Measurements from ENCODE around the gene NMNAT3. TPM values are rescaled to one million over a fixed set of nuclear protein-coding genes. Genes with fewer than 3 reads are reported as not detected.

Gene NMNAT3
- total and polyA plus RNA-seq, 8 donors, result 3.6 to 24.9 (median 7.0) TPM

DNA sequence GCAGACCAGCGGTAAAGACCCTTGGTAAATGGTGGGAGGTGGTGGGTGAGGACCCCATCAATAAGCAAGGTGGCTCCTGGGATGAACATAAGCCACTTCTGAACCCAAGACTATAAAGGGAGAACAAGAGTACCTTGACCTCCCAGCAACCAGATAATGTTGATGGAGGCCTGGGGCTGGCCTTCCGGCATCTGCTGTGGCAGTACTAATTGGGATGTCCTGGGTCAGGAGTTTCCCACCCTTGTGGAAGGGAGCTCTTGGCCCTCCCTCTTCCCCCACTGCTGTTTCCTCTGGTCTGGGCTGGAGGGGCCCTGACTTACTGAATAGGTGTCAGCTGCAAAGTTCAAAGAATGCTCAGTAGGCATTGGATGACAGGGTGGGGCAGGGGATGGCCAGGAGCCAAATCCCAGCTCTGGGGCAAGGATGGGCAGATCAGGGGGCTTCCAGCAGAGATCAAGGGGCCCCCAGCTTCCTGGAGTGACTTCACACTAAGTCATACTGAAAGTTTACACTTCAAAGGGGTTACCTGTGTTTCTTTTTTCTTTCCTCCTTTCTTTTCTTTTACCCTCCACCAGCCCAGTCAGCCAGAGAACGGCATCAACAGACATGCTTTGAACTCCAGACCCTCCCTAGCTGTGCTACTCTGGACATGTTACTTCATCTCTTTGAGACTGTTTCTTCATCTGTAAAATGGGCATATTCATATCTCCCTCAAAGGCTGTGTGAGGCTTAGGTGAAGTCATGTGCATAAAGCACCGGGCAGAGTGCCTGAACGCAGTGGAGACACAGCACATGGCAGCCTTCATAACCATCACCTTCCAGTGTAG lies 139.8 kb downstream of the NMNAT3 start:
- no peak overlapping the region for H3K4me3 ChIP-seq
- peaks cover 26 to 65% (median 58%) of the 10 kb centered on the region in 4 donors for H3K4me1 ChIP-seq
- H3K36me3 ChIP-seq, result no peaks in the 10 kb centered on the region
- DNase-seq, result peak in 1 of 2 donors; percentile 16
- intact Hi-C loops (cut with DNase I; ENCODE audit: low total_unique reads), result no loop called here
- H3K27me3 ChIP-seq, result peaks cover 0 to 20% (median 10%) of the 10 kb centered on the region in 3 donors
- TF ChIP-seq EP300 (IDR thresholded peaks at IDR 0.05), result no peak
- TF ChIP-seq POLR2AphosphoS5 (IDR thresholded peaks at IDR 0.05), result no peak
- TF ChIP-seq POLR2A (IDR thresholded peaks at IDR 0.05), result no peak
- TF ChIP-seq, protein P1, sequence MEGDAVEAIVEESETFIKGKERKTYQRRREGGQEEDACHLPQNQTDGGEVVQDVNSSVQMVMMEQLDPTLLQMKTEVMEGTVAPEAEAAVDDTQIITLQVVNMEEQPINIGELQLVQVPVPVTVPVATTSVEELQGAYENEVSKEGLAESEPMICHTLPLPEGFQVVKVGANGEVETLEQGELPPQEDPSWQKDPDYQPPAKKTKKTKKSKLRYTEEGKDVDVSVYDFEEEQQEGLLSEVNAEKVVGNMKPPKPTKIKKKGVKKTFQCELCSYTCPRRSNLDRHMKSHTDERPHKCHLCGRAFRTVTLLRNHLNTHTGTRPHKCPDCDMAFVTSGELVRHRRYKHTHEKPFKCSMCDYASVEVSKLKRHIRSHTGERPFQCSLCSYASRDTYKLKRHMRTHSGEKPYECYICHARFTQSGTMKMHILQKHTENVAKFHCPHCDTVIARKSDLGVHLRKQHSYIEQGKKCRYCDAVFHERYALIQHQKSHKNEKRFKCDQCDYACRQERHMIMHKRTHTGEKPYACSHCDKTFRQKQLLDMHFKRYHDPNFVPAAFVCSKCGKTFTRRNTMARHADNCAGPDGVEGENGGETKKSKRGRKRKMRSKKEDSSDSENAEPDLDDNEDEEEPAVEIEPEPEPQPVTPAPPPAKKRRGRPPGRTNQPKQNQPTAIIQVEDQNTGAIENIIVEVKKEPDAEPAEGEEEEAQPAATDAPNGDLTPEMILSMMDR (IDR thresholded peaks at IDR 0.05), result no peak
- 83 to 94% (median 89%) methylated on average over 5 of the region's 5 CpGs for WGBS, 5 donors
- peak overlapping the region in 3 of 5 donors; percentile 60 to 88 (median 81) for H3K27ac ChIP-seq
- H3K9me3 ChIP-seq, result no peaks in the 10 kb centered on the region

DNA sequence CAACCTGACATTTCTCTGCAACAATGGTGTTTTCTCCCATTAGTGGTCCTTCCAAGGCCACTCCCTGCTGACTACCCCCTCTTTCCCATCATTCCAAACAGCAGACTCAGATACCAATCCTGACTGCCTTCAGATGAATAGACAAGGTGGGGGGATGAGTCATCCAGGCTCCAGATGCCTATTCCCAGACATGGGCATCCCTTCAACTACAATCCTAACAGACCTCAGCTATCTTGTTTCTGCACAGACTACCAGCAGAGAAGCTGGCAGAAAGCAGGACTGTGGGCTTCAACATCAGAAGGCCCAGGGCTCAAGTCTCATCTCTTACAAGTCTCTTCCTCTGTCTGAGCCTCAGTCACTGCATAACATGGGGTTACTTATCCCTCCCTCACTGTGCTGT lies 140.4 kb downstream of the NMNAT3 start:
- H3K9me3 ChIP-seq, result no peaks in the 10 kb centered on the region
- DNase-seq, result no peak
- H3K27ac ChIP-seq, result peak overlapping the region in 2 of 5 donors; percentile 81 to 88
- TF ChIP-seq POLR2AphosphoS5 (IDR thresholded peaks at IDR 0.05) (no peak), EP300 (IDR thresholded peaks at IDR 0.05) (no peak), POLR2A (IDR thresholded peaks at IDR 0.05) (no peak)
- TF ChIP-seq, protein P1 (IDR thresholded peaks at IDR 0.05), result no peak
- H3K27me3 ChIP-seq, result peaks cover 0 to 20% (median 10%) of the 10 kb centered on the region in 3 donors
- H3K4me1 ChIP-seq, result peaks cover 27 to 65% (median 60%) of the 10 kb centered on the region in 4 donors
- no peak overlapping the region for H3K4me3 ChIP-seq
- no peaks in the 10 kb centered on the region for H3K36me3 ChIP-seq
- intact Hi-C loops (cut with DNase I; ENCODE audit: low total_unique reads), result no loop called here

DNA sequence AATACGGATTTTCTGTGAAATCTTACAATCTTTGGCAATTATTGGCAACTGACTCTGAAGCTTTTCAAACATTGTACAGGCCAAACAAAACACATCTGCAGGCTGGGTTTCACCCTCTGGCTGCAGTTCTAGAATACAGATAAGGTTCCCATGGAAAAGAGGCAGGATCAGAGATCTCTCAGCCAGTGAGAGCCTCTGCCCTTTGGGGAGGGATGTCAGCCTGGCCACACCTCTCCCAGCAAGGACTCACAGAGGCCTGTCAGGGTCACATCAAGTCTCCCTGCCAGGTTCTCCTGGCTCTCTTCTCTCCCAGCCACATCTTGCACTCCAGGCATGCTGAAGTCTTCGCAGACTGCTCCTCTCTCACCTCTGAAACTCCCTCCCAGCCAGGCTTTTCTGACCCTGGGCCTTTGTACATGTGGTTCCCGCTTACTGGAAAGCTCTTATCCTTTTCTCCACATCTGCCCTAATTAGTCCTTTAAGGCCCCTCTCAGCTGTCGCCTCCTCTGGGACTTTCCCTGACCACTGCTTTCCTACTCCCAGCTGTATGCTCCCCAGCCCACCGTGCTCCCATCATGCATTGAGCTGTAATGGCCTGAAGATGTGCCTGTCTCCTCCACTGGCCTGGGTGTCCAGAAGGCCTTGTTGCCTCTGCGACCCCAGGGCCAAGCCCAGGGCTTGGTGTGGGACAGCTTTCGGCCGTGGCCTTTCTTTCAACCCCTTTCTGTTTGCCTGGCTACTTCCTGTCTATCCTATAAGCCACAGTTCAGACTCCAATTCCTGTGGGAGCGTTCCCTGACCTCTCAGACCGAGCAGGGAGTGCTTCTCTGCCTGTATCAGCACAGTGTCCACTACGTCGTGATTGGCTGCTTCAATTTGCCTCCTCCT lies 142.5 kb downstream of the NMNAT3 start:
- Histone ChIP-seq H3K4me1 (peaks cover 27 to 56% (median 53%) of the 10 kb centered on the region in 4 donors), H3K27ac (peak overlapping the region; percentile 17 to 88 (median 63)), H3K9me3 (no peaks in the 10 kb centered on the region), H3K36me3 (no peaks in the 10 kb centered on the region), H3K27me3 (peaks cover 0 to 18% (median 10%) of the 10 kb centered on the region in 3 donors), H3K4me3 (no peak overlapping the region)
- intact Hi-C loops (cut with DNase I; ENCODE audit: low total_unique reads), result no loop called here
- peak; percentile 51 to 83 for DNase-seq
- TF ChIP-seq POLR2A (IDR thresholded peaks at IDR 0.05), result no peak
- peak in 1 of 3 donors; percentile 26 for TF ChIP-seq POLR2AphosphoS5 (IDR thresholded peaks at IDR 0.05)
- no peak for TF ChIP-seq EP300 (IDR thresholded peaks at IDR 0.05)
- 48 to 53% (median 49%) methylated on average over 12 of the region's 12 CpGs for WGBS, 5 donors

DNA sequence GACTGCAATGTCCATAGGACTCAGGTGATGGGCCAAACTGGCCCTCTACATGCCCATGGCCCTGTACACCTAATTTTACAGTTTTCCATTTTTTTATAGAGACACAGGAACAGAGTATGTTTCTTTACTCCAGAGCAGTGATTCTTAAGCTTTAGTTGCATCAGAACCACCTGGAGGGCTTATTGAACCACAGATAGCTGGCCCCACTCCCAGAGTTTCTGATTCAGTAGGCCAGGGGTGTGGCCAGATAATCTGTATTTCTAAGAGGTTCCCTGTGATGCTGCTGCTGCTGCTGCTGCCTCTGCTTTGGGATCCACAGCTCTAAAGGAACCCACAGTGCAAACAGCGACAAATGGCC lies 143.3 kb downstream of the NMNAT3 start:
- no peak overlapping the region for H3K4me3 ChIP-seq
- no peak for TF ChIP-seq EP300 (IDR thresholded peaks at IDR 0.05)
- TF ChIP-seq, protein P1 (IDR thresholded peaks at IDR 0.05), result no peak
- TF ChIP-seq POLR2AphosphoS5 (IDR thresholded peaks at IDR 0.05), result no peak
- no peak for TF ChIP-seq POLR2A (IDR thresholded peaks at IDR 0.05)
- peak; percentile 37 to 58 for DNase-seq
- 36 to 50% (median 46%) methylated on average over 1 of the region's 1 CpG for WGBS, 5 donors
- peak overlapping the region in 4 of 5 donors; percentile 48 to 88 (median 69) for H3K27ac ChIP-seq
- peaks cover 0 to 10% (median 8%) of the 10 kb centered on the region in 3 donors for H3K27me3 ChIP-seq
- no peaks in the 10 kb centered on the region for H3K36me3 ChIP-seq
- H3K4me1 ChIP-seq, result peaks cover 27 to 48% (median 45%) of the 10 kb centered on the region in 4 donors
- H3K9me3 ChIP-seq, result no peaks in the 10 kb centered on the region
- intact Hi-C loops (cut with DNase I; ENCODE audit: low total_unique reads), result no loop called here

Data from stomach (tissue), 9 donors.